GM18868 (cell line): ENCODE results near the gene PTTG1IP.

Experiments
- ATAC-seq: cut with Tn5 transposase; IDR thresholded peaks from one replicate; pipeline ENCODE4 v1.9.1; 2021; ENCODE audit warnings: mild to moderate bottlenecking, moderate library complexity; ENCODE audit not compliant: unreplicated experiment

Gene PTTG1IP

GRCh38 chr21:44909719-44910118 lies 36.2 kb upstream of the PTTG1IP start:
- no peak for ATAC-seq

GRCh38 chr21:44908908-44909307 lies 35.4 kb upstream of the PTTG1IP start:
- no peak for ATAC-seq

GRCh38 chr21:44907966-44908895 lies 34.7 kb upstream of the PTTG1IP start:
- ATAC-seq, result no peak

- ATAC-seq, result no peak
Measured at GRCh38 chr21:44907225-44907965, 33.9 kb upstream of the PTTG1IP start.

GRCh38 chr21:44905728-44906090 lies 32.2 kb upstream of the PTTG1IP start:
- no peak for ATAC-seq

- ATAC-seq, result no peak
Measured at GRCh38 chr21:44905016-44905727, 31.7 kb upstream of the PTTG1IP start.

GRCh38 chr21:44904141-44904923 lies 30.8 kb upstream of the PTTG1IP start:
- ATAC-seq, result no peak

GRCh38 chr21:44903689-44904088 lies 30.2 kb upstream of the PTTG1IP start:
- ATAC-seq, result no peak

GRCh38 chr21:44903050-44903685 lies 29.7 kb upstream of the PTTG1IP start:
- no peak for ATAC-seq

GRCh38 chr21:44902268-44903049 lies 29.0 kb upstream of the PTTG1IP start:
- no peak for ATAC-seq

- no peak for ATAC-seq
Measured at GRCh38 chr21:44901391-44902074, 28.0 kb upstream of the PTTG1IP start.

GRCh38 chr21:44900559-44901251 lies 27.2 kb upstream of the PTTG1IP start:
- no peak for ATAC-seq

- ATAC-seq, result no peak
Measured at GRCh38 chr21:44899768-44900558, 26.5 kb upstream of the PTTG1IP start.

- no peak for ATAC-seq
Measured at GRCh38 chr21:44898851-44899767, 25.6 kb upstream of the PTTG1IP start.

GRCh38 chr21:44898011-44898488 lies 24.6 kb upstream of the PTTG1IP start:
- no peak for ATAC-seq

- ATAC-seq, result no peak
Measured at GRCh38 chr21:44897326-44898010, 24.0 kb upstream of the PTTG1IP start.
